GM19467 (cell line): ENCODE data around the gene ZNF791.
A peak's percentile ranks its signal among the peaks of the same experiment; 100 is the strongest.
"Not testable (repeated sequence)": the region's sequence is repeated elsewhere in the genome, so short reads cannot be mapped to it uniquely, and the experiment has no call there.

Experiments used
- ATAC-seq: cut with Tn5 transposase; IDR thresholded peaks from one replicate; pipeline ENCODE4 v1.9.1; 2021; ENCODE audit warnings: mild to moderate bottlenecking, moderate library complexity; ENCODE audit not compliant: unreplicated experiment

ZNF791 gene

GRCh38 chr19:12610540-12611360 lies at the start of gene ZNF791, which contains the start of gene ZNF490:
Gene ZNF791, plus strand, starts transcription at chr19:12610920. Its CDS starts 160 bp downstream, at chr19:12611080.
Gene ZNF490, minus strand, starts transcription at chr19:12610813. Its CDS starts 133 bp downstream, at chr19:12610680.
- peak; percentile 61 for ATAC-seq

- ATAC-seq = no peak
Measured at GRCh38 chr19:12564016-12564664, 46.6 kb upstream of the ZNF791 start.

- ATAC-seq = not testable (repeated sequence)
Measured at GRCh38 chr19:12566380-12566779, 44.3 kb upstream of the ZNF791 start.

GRCh38 chr19:12567951-12568350 lies 42.8 kb upstream of the ZNF791 start:
- ATAC-seq = no peak

GRCh38 chr19:12574036-12574435 lies 36.7 kb upstream of the ZNF791 start:
- ATAC-seq = no peak

DNA sequence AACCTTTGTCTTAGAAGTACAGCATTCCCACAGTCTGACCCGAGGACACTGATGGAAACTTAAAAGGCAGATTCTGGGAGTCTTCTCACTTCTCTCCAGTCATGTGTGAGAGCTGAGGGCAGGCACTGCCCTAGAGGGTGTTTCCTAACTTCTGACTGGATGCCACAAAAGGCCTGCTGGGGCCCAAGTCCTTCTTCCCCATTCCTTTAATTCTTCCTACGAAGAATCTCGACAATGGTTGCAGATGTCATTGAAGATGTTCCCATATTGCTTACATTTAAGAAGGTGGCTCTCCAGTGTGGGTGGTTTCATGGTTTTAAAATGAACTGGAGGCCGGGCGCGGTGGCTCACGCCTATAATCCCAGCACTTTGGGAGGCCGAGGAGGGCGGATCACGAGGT lies 32.1 kb upstream of the ZNF791 start:
- no peak for ATAC-seq

- ATAC-seq = no peak
Measured at GRCh38 chr19:12580180-12580694, 30.5 kb upstream of the ZNF791 start.

- no peak for ATAC-seq
Measured at GRCh38 chr19:12581100-12581499, 29.6 kb upstream of the ZNF791 start.

- no peak for ATAC-seq
Measured at GRCh38 chr19:12596485-12596884, 14.2 kb upstream of the ZNF791 start.

- ATAC-seq = no peak
Measured at GRCh38 chr19:12596927-12597548, 13.7 kb upstream of the ZNF791 start.

DNA sequence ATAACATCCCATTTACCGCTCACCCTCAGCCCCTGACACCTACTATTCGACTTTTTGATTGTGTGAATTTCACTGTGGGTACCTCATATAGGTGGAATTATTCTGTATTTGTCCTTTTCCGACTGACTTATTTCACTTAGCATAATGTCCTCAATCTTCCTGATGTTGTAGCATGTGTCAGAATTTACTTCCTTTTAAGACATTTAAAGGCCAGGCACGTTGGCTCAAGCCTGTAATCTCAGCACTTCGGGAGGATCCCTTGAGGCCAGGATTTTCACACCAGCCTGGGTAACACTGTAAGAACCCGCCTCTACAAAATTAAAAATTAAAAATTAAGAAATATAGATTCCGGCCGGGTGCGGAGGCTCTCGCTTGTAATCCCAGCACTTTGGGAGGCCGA lies 13.1 kb upstream of the ZNF791 start:
- no peak for ATAC-seq

GRCh38 chr19:12603714-12604113 lies 7.0 kb upstream of the ZNF791 start:
- ATAC-seq = no peak

DNA sequence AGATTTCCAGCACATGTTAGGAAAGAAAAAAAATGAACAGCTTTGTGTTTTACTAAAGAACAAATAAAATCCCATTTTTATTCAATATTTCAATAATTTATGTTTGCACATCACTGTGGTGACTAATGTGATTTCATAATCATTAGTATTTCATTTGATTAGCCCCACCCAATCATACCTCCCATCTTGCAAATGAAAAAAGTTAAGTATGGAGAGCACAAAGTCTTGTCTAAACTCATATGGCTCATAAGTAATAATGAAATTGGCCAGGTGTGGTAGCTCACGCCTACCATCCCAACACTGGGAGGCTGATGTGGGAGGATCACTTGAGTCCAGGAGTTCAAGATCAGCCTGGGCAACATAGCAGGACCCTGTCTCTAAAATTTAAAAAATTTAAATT lies 3.9 kb upstream of the ZNF791 start:
- no peak for ATAC-seq

- no peak for ATAC-seq
Measured at GRCh38 chr19:12607631-12608030, 3.1 kb upstream of the ZNF791 start.

GRCh38 chr19:12611361-12611699 lies 610 bp downstream of the ZNF791 start:
- ATAC-seq = no peak

DNA sequence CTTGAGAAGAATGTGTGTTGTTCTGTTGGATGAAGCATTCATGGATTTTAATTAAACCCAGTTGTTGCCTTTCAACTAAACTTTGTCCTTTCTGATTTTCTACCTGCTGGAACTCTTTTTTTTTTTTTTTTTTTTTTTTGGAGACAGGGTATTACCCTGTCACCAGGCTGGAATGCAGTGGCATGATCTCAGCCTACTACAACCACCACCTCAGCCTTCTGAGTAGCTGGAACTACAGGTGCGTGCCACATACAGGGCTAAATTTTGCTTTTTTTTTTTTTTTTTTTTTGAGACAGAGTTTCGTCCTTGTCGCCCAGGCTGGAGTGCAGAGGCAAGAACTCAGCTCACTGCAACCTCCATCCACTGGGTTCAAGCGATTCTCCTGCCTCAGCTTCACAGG lies 6.9 kb downstream of the ZNF791 start:
- ATAC-seq = no peak

GRCh38 chr19:12621253-12622024 lies 10.7 kb downstream of the ZNF791 start:
- ATAC-seq = not testable (repeated sequence)

DNA sequence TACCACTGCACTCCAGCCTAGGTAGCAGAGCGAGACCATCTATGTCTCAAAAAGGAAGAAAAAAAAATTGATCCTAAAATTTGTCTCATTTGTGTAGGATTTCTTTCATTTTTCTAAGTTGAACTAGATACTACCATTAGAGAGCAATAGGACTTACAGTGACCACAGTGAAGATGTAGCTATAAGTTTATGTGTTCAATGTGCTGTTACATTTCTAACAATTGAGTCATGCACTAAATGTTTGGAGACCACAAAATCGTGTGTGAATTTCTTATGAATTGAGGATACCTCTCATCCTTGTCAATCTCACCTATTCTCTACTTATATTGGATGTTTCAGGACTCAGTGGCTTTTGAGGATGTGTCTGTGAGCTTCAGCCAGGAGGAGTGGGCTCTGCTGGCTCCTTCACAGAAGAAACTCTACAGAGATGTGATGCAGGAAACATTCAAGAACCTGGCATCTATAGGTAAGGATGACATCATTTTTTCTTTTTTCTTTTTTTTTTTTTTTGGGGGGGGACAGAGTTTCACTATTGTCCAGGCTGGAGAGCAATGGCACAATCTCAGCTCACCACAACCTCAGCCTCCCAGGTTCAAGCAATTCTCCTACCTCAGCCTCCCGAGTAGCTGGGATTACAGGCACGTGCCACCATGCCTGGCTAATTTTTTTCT lies 12.8 kb downstream of the ZNF791 start:
- no peak for ATAC-seq

- ATAC-seq = no peak
Measured at GRCh38 chr19:12626958-12627357, 16.2 kb downstream of the ZNF791 start.
